Measurements from ENCODE around the gene RAB11FIP4.

- no peak for TF ChIP-seq CTCF (IDR thresholded peaks at IDR 0.05)
- no peak for TF ChIP-seq EP300 (IDR thresholded peaks at IDR 0.05)
- TF ChIP-seq POLR2AphosphoS5 (IDR thresholded peaks at IDR 0.05), result no peak
- no peak for TF ChIP-seq POLR2A (IDR thresholded peaks at IDR 0.05)
Measured at GRCh38 chr17:31562376-31562840, 170.9 kb downstream of the RAB11FIP4 start.

All from gastroesophageal sphincter (tissue), 3 donors.